ENCODE data around the gene VLDLR. TPM values are rescaled to one million over a fixed set of nuclear protein-coding genes. Genes with fewer than 3 reads are reported as not detected.

VLDLR gene
- total RNA-seq, 1 experiment from 2014 or later, result 4.5 TPM

- H3K4me3 ChIP-seq, result no peak overlapping the region
- H3K36me3 ChIP-seq, result no peaks in the 10 kb centered on the region
- H3K9me3 ChIP-seq (replicated peaks), result no peaks in the 10 kb centered on the region
- H3K27me3 ChIP-seq, result no peaks in the 10 kb centered on the region
- no peaks in the 10 kb centered on the region for H3K4me1 ChIP-seq
- no peak for DNase-seq
- H3K27ac ChIP-seq, result no peak overlapping the region
These were observed 9.7 kb downstream of the VLDLR start for GRCh38 chr9:2631263-2631662.

GRCh38 chr9:2634153-2634552 lies 12.6 kb downstream of the VLDLR start:
- no peak overlapping the region for H3K4me3 ChIP-seq
- no peak for DNase-seq
- H3K9me3 ChIP-seq (replicated peaks), result no peaks in the 10 kb centered on the region
- no peak overlapping the region for H3K27ac ChIP-seq
- no peaks in the 10 kb centered on the region for H3K4me1 ChIP-seq
- H3K36me3 ChIP-seq, result no peaks in the 10 kb centered on the region
- H3K27me3 ChIP-seq, result no peaks in the 10 kb centered on the region

GRCh38 chr9:2634818-2635217 lies 13.2 kb downstream of the VLDLR start:
- Histone ChIP-seq H3K36me3 (no peaks in the 10 kb centered on the region), H3K27me3 (no peaks in the 10 kb centered on the region), H3K27ac (no peak overlapping the region), H3K9me3 (replicated peaks) (no peaks in the 10 kb centered on the region), H3K4me1 (no peaks in the 10 kb centered on the region), H3K4me3 (no peak overlapping the region)
- no peak for DNase-seq

GRCh38 chr9:2635922-2636321 lies 14.3 kb downstream of the VLDLR start:
- no peak for DNase-seq
- no peak overlapping the region for H3K4me3 ChIP-seq
- H3K27ac ChIP-seq, result no peak overlapping the region
- no peaks in the 10 kb centered on the region for H3K36me3 ChIP-seq
- no peaks in the 10 kb centered on the region for H3K9me3 ChIP-seq (replicated peaks)
- no peaks in the 10 kb centered on the region for H3K27me3 ChIP-seq
- no peaks in the 10 kb centered on the region for H3K4me1 ChIP-seq

- no peak overlapping the region for H3K4me3 ChIP-seq
- H3K27me3 ChIP-seq, result no peaks in the 10 kb centered on the region
- no peaks in the 10 kb centered on the region for H3K4me1 ChIP-seq
- DNase-seq, result no peak
- H3K27ac ChIP-seq, result no peak overlapping the region
- H3K9me3 ChIP-seq (replicated peaks), result no peaks in the 10 kb centered on the region
- H3K36me3 ChIP-seq, result no peaks in the 10 kb centered on the region
These were observed 15.8 kb downstream of the VLDLR start for GRCh38 chr9:2637390-2637789.

- no peak overlapping the region for H3K4me3 ChIP-seq
- no peak for DNase-seq
- no peaks in the 10 kb centered on the region for H3K36me3 ChIP-seq
- H3K4me1 ChIP-seq, result no peaks in the 10 kb centered on the region
- no peaks in the 10 kb centered on the region for H3K9me3 ChIP-seq (replicated peaks)
- no peaks in the 10 kb centered on the region for H3K27me3 ChIP-seq
- no peak overlapping the region for H3K27ac ChIP-seq
These were observed 17.5 kb downstream of the VLDLR start for GRCh38 chr9:2638871-2639673.

- Histone ChIP-seq H3K36me3 (no peaks in the 10 kb centered on the region), H3K27ac (no peak overlapping the region), H3K9me3 (replicated peaks) (no peaks in the 10 kb centered on the region), H3K4me1 (no peaks in the 10 kb centered on the region), H3K4me3 (no peak overlapping the region), H3K27me3 (no peaks in the 10 kb centered on the region)
- DNase-seq, result no peak
These were observed 18.2 kb downstream of the VLDLR start for GRCh38 chr9:2639786-2640185.

GRCh38 chr9:2640570-2640969 lies 19.0 kb downstream of the VLDLR start:
- Histone ChIP-seq H3K9me3 (replicated peaks) (no peaks in the 10 kb centered on the region), H3K4me1 (no peaks in the 10 kb centered on the region), H3K4me3 (no peak overlapping the region), H3K36me3 (no peaks in the 10 kb centered on the region), H3K27ac (no peak overlapping the region), H3K27me3 (no peaks in the 10 kb centered on the region)
- DNase-seq, result no peak

- Histone ChIP-seq H3K36me3 (no peaks in the 10 kb centered on the region), H3K4me1 (no peaks in the 10 kb centered on the region)
- DNase-seq, result no peak
These were observed 19.4 kb downstream of the VLDLR start for GRCh38 chr9:2641033-2641432.

GRCh38 chr9:2642068-2642467 lies 20.5 kb downstream of the VLDLR start:
- Histone ChIP-seq H3K9me3 (replicated peaks) (no peaks in the 10 kb centered on the region), H3K4me3 (no peak overlapping the region), H3K36me3 (no peaks in the 10 kb centered on the region), H3K4me1 (no peaks in the 10 kb centered on the region), H3K27ac (no peak overlapping the region), H3K27me3 (no peaks in the 10 kb centered on the region)
- no peak for DNase-seq

More at GRCh38 chr9:2641033-2641432, 19.4 kb downstream of the VLDLR start:
- Histone ChIP-seq H3K4me3 (no peak overlapping the region), H3K27me3 (no peaks in the 10 kb centered on the region), H3K9me3 (replicated peaks) (no peaks in the 10 kb centered on the region), H3K27ac (no peak overlapping the region)

- H3K27me3 ChIP-seq, result no peaks in the 10 kb centered on the region
- no peaks in the 10 kb centered on the region for H3K4me1 ChIP-seq
- H3K9me3 ChIP-seq (replicated peaks), result no peaks in the 10 kb centered on the region
- peaks cover 14% of the 10 kb centered on the region; the same call in 1 of the 2 replicates for H3K36me3 ChIP-seq
- DNase-seq, result no peak
- H3K4me3 ChIP-seq, result no peak overlapping the region
- H3K27ac ChIP-seq, result no peak overlapping the region
These were observed 24.0 kb downstream of the VLDLR start for GRCh38 chr9:2645569-2645968.

GRCh38 chr9:2655411-2655901 lies 33.9 kb downstream of the VLDLR start:
- Histone ChIP-seq H3K27me3 (no peaks in the 10 kb centered on the region), H3K36me3 (peaks cover 12% of the 10 kb centered on the region; the same call in 1 of the 2 replicates), H3K4me1 (no peaks in the 10 kb centered on the region), H3K9me3 (replicated peaks) (no peaks in the 10 kb centered on the region), H3K4me3 (no peak overlapping the region), H3K27ac (no peak overlapping the region)
- DNase-seq, result peak in 1 of 2 experiments; percentile 16

GRCh38 chr9:2657427-2657826 lies 35.8 kb downstream of the VLDLR start:
- Histone ChIP-seq H3K4me3 (no peak overlapping the region), H3K36me3 (peaks cover 10% of the 10 kb centered on the region; the same call in 1 of the 2 replicates), H3K9me3 (replicated peaks) (no peaks in the 10 kb centered on the region), H3K4me1 (no peaks in the 10 kb centered on the region), H3K27ac (no peak overlapping the region), H3K27me3 (no peaks in the 10 kb centered on the region)
- no peak for DNase-seq

GRCh38 chr9:2662496-2662895 lies 40.9 kb downstream of the VLDLR start:
- no peaks in the 10 kb centered on the region for H3K27me3 ChIP-seq
- H3K27ac ChIP-seq, result no peak overlapping the region
- no peaks in the 10 kb centered on the region for H3K4me1 ChIP-seq
- DNase-seq, result peak; percentile 9 to 39
- no peak overlapping the region for H3K4me3 ChIP-seq
- H3K36me3 ChIP-seq, result no peaks in the 10 kb centered on the region
- H3K9me3 ChIP-seq (replicated peaks), result no peaks in the 10 kb centered on the region

GRCh38 chr9:2663461-2664173 lies 42.0 kb downstream of the VLDLR start:
- no peak overlapping the region for H3K4me3 ChIP-seq
- no peaks in the 10 kb centered on the region for H3K36me3 ChIP-seq
- H3K27me3 ChIP-seq, result no peaks in the 10 kb centered on the region
- DNase-seq, result no peak
- H3K27ac ChIP-seq, result no peak overlapping the region
- H3K9me3 ChIP-seq (replicated peaks), result no peaks in the 10 kb centered on the region
- no peaks in the 10 kb centered on the region for H3K4me1 ChIP-seq

Data from SJCRH30 (cell line).